Sigmoid colon (tissue), 4 donors: ENCODE data around the gene CDC6.

Experiments used
- CTCF ChIP-seq, 4 experiments: fragments of 450-650 bp in 3 of 4; fragments of 200-600 bp in 1 of 4; IDR thresholded peaks; one replicate each; pipeline ENCODE4 v1.5.1; 2016 to 2019; ENCODE audit warnings: antibody characterized with exemption in 4 of 4, mild to moderate bottlenecking in 3 of 4, moderate library complexity in 2 of 4
- EP300 ChIP-seq, 4 donors: sonication (generic); formaldehyde crosslinking; IDR thresholded peaks; one replicate each; pipeline ENCODE4 v1.6.1; 2017; ENCODE audit warnings: antibody characterized with exemption in 4 of 4
- POLR2A ChIP-seq, 2 donors: fragments of 450-650 bp; IDR thresholded peaks; one replicate each; pipeline ENCODE4 v1.6.1; 2016; ENCODE audit warnings: antibody characterized with exemption in 2 of 2, mild to moderate bottlenecking in 2 of 2, moderate library complexity in 2 of 2
- POLR2AphosphoS5 ChIP-seq, 4 donors: sonication (generic); formaldehyde crosslinking; IDR thresholded peaks; one replicate each; pipeline ENCODE4 v1.6.1; 2017; ENCODE audit warnings: antibody characterized with exemption in 4 of 4

GRCh38 chr17:40342504-40343218, 55.0 kb downstream of the CDC6 start:
- TF ChIP-seq CTCF (IDR thresholded peaks at IDR 0.05) (no peak), POLR2AphosphoS5 (IDR thresholded peaks at IDR 0.05) (no peak), POLR2A (IDR thresholded peaks at IDR 0.05) (peak in 1 of 2 donors; percentile 11), EP300 (IDR thresholded peaks at IDR 0.05) (no peak)
